Eye (tissue), 1 donor: ENCODE measurements around the gene KRTAP10-2.
"Not testable (repeated sequence)": the region's sequence is repeated elsewhere in the genome, so short reads cannot be mapped to it uniquely, and the experiment has no call there.

Experiments used
- DNase-seq: peaks from one replicate; pipeline ENCODE4 v3.0.0-alpha.2; 2015

The KRTAP10-2 gene

DNA sequence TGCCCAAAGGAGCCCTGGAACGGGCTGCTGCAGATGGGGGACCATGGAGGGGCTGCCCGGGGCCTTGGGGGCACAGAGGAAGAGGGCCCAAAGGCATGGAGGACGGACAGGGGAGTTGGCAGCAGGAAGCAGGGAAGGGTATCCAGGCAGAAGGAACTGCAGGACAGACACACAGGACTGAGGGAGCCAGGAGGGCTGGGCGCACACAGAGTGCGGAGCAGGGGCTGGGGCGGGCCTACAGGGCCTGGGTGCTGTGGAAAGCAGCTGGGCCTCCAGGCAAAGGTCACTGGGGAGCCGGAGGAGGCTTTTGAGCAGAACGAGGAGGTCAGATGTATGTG lies 39.4 kb downstream of the KRTAP10-2 start:
- DNase-seq = no peak

DNA sequence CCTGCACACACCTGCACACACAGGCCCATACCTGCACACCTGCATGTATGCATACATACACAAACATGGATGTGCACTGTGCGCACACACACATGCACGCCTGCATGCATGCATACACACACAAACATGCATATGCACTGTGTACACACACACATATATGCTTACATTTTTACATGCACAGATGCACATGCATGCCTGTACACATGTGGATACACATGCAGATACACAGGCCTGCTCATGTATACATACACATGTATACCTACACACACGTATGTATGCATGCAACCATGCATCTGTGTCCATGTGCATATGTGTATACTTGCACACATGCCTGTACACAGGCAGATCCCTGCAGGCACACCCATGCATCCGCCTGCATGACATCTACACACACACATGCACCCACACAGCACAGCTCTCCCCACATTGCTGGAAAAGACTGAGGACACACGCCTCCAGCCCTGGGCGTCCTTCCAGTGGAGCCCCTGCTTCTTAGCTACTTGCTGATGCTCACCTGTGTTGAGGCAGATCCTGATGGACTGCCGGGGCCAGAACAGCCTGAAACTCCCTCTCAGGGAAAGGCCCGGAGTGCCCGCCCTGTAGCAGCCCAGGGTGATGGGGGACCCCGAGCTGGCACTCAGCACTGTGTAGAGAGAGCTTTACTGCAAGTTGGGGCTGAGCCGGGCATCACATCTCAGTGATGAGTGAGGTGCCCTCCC lies 39.9 kb downstream of the KRTAP10-2 start:
- no peak for DNase-seq

DNA sequence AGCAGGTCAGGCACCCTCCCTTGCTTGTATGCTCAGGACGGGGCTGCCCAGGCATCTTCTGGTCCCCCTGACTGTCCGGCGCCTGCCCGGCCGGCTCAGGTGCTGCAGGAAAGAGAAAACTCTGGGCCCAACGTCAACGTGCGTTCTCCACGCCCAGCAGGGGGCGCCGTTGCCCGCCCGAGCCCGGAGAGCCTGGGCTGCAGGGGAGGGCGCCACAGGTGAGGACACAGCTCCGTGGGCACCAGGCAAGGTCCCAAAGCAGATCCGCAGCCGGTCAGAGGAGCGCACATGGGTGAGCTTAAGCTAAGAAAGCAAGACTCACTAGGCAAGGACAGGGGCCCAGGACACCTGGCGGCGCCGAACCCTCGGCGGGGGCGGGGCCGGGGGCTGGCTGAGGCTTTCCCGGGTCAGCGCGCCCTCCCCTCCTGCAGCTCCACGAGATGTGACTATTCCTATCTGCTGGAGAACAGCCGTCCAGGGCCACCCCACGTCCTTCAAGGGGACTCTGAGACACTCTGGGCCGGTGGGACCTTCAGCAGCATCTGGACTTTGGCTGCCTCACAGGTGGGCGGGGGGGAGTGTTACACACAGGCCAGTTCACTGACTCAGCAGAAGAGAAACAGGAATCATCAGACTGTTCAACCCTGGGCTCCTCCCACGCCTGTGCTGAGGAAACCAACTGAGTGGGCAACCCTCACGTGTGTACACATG lies 40.6 kb downstream of the KRTAP10-2 start:
- peak; percentile 84 for DNase-seq

DNA sequence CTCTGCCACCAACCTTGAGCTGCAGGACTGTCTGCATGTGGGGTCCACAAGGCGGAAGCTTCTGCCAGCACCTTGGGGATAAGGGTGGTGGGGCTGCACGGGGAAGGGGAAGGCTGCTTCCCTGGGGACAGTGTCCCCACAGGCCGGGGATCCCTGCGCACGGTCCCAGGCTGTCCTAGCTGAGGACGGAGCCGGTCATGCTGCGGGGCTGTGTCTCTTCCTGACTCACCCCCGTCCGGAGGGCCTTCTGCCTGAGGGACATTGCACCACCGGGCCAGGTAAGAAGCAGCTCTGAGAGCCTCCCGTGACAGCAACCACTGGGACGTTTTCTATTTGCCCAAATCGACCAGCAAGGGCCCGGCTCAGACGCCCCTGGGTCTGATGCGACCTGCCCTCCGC lies 41.2 kb downstream of the KRTAP10-2 start:
- DNase-seq = no peak

GRCh38 chr21:44509539-44509938 lies 41.8 kb downstream of the KRTAP10-2 start:
- DNase-seq = no peak

- no peak for DNase-seq
Observed at GRCh38 chr21:44508711-44509445, 42.4 kb downstream of the KRTAP10-2 start.

DNA sequence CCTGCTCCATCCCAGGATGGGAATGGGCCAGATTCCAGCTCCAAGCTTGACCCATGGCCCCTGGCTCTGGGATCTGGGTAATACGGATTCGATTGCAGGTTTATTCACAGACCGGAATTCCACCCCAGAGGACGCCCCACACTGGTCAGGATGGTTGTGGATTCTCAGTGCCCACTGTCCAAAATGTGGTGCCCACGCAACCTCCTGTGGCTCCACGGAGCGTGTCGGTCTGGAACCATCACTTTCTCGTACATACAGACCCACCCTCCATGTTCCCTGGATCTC lies 42.9 kb downstream of the KRTAP10-2 start:
- DNase-seq = no peak

GRCh38 chr21:44507673-44508425 lies 43.5 kb downstream of the KRTAP10-2 start:
- DNase-seq = no peak

DNA sequence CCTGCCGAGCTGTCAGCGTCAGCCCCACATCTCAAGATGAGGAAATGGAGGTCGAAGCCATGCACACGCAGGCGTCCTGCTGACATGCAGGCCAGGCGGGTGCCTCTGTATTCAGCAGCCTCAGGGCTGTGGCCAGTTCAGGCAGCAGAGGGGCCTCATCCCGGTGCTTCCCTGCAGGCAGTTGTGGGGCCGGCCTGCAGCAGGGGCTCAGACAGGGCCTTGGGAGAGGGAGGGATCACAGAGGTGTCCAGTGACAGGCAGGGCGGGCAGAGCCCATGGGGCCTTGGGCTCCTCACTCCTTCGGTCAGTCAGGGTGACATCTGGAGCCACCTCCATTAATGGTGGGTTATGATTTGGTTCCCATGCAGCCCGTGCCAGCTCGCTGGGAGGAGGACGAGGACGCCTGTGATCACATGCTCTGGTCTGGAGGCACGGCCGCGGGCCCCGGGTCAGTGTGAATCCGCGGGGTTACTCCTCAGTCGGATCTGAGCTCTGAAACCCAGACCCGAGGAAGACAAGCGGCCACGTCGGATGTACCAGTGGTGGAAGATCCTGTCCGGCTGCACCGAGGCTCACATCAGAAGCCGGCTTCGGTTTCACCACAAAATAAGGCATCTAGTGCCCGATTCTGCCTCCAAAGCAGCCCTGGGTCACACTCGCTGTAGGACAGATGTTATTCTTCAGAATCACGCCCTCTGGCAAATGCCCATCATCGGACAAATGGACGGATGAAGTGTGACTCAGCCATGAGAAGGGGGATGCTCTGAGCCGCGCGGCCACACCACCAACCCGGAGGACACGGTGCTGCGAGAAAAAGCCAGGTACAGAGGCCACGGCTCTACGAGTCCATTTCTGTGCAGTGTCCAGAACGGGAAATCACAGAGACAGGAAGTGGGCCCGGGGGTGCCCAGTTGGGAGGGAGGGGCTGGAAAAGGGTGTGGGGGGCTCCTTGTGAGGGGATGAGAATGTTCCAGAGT lies 44.7 kb downstream of the KRTAP10-2 start:
- DNase-seq = peak; percentile 35

DNA sequence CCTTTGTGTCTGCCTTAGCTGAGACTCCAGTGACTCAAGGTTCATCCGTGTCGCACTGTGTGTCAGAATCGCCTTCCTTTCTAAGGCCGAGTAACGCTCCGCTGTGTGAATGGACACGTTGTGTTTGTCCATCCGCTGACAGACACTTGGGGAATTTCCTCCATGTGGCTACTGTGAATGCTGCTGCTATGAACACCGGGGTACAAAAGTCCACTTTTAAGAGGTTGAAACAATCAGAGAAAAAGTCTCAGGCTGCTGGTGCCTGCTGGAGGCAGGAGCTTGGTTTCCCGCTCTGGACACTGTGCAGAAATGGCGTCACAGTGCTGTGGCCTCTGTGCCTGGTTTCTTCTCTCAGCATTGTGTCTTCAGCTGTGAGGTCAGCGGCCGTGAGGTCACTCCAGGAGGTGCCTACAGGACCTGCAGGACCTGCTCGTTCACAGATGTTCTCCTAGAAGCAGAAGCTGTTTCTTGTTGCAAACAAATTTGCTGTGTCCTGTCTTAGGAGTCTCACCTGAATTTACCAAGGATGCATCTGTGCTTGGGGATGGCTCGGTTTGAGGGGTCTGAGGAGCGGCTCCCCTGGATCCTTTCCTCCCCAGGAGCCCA lies 45.5 kb downstream of the KRTAP10-2 start:
- DNase-seq = peak; percentile 28

GRCh38 chr21:44503901-44504399 lies 47.4 kb downstream of the KRTAP10-2 start:
- DNase-seq = no peak

GRCh38 chr21:44503006-44503889 lies 48.1 kb downstream of the KRTAP10-2 start:
- not testable (repeated sequence) for DNase-seq

- no peak for DNase-seq
Observed at GRCh38 chr21:44502171-44502958, 48.9 kb downstream of the KRTAP10-2 start.
